ENCODE results near the gene CTRL. TPM values are rescaled to one million over a fixed set of nuclear protein-coding genes. Genes with fewer than 3 reads are reported as not detected.

CTRL gene
- total RNA-seq, 1 donor from 2014 or later = 2.8 TPM

- H3K9me3 Mint-ChIP-seq (ENCODE audit: unreplicated experiment) = peaks cover 15% of the 10 kb centered on the region
- H3K4me1 Mint-ChIP-seq (ENCODE audit: low read depth, unreplicated experiment) = peaks cover 13% of the 10 kb centered on the region
- H3K36me3 Mint-ChIP-seq (ENCODE audit: unreplicated experiment) = no peaks in the 10 kb centered on the region
- peaks cover 16% of the 10 kb centered on the region for H3K27me3 Mint-ChIP-seq (ENCODE audit: unreplicated experiment)
- peak overlapping the region; percentile 38 for H3K27ac Mint-ChIP-seq (ENCODE audit: unreplicated experiment)
- TF ChIP-seq, protein P1, sequence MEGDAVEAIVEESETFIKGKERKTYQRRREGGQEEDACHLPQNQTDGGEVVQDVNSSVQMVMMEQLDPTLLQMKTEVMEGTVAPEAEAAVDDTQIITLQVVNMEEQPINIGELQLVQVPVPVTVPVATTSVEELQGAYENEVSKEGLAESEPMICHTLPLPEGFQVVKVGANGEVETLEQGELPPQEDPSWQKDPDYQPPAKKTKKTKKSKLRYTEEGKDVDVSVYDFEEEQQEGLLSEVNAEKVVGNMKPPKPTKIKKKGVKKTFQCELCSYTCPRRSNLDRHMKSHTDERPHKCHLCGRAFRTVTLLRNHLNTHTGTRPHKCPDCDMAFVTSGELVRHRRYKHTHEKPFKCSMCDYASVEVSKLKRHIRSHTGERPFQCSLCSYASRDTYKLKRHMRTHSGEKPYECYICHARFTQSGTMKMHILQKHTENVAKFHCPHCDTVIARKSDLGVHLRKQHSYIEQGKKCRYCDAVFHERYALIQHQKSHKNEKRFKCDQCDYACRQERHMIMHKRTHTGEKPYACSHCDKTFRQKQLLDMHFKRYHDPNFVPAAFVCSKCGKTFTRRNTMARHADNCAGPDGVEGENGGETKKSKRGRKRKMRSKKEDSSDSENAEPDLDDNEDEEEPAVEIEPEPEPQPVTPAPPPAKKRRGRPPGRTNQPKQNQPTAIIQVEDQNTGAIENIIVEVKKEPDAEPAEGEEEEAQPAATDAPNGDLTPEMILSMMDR (IDR thresholded peaks at IDR 0.05; ENCODE audit: partially characterized antibody, unreplicated experiment) = no peak
- peak overlapping the region; percentile 5 for H3K4me3 Mint-ChIP-seq (ENCODE audit: unreplicated experiment)
- no peak for DNase-seq
Observed at GRCh38 chr16:67933805-67934204, 2.1 kb upstream of the CTRL start.

DNA sequence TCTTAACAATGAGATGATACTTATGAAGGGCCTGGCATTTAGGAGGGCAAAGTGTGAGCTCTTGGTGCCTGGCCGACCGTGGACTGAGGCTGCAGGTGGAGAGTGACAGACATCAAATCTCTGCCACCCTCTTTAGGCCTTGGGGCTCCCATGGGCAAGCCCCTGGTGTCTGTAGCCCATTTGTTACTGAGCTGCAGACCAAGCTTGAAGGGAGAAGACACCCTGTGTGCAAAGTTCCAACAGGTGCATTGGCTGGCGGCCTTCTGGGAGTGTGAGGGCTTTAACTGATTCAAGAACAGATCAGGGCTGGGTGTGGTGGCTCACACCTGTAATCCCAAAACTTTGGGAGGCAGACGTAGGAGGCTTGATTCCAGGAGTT lies 789 bp upstream of the CTRL start:
- H3K36me3 Mint-ChIP-seq (ENCODE audit: unreplicated experiment) = no peaks in the 10 kb centered on the region
- no peak for DNase-seq
- H3K9me3 Mint-ChIP-seq (ENCODE audit: unreplicated experiment) = peaks cover 15% of the 10 kb centered on the region
- H3K27me3 Mint-ChIP-seq (ENCODE audit: unreplicated experiment) = peaks cover 16% of the 10 kb centered on the region
- H3K27ac Mint-ChIP-seq (ENCODE audit: unreplicated experiment) = no peak overlapping the region
- no peak overlapping the region for H3K4me3 Mint-ChIP-seq (ENCODE audit: unreplicated experiment)
- TF ChIP-seq, protein P1 (IDR thresholded peaks at IDR 0.05; ENCODE audit: partially characterized antibody, unreplicated experiment) = no peak
- peaks cover 13% of the 10 kb centered on the region for H3K4me1 Mint-ChIP-seq (ENCODE audit: low read depth, unreplicated experiment)

GRCh38 chr16:67930678-67931211 lies 917 bp downstream of the CTRL start:
- H3K4me3 Mint-ChIP-seq (ENCODE audit: unreplicated experiment) = no peak overlapping the region
- no peak overlapping the region for H3K27ac Mint-ChIP-seq (ENCODE audit: unreplicated experiment)
- H3K36me3 Mint-ChIP-seq (ENCODE audit: unreplicated experiment) = no peaks in the 10 kb centered on the region
- TF ChIP-seq, protein P1 (IDR thresholded peaks at IDR 0.05; ENCODE audit: partially characterized antibody, unreplicated experiment) = no peak
- peaks cover 7% of the 10 kb centered on the region for H3K9me3 Mint-ChIP-seq (ENCODE audit: unreplicated experiment)
- H3K4me1 Mint-ChIP-seq (ENCODE audit: low read depth, unreplicated experiment) = peaks cover 17% of the 10 kb centered on the region
- H3K27me3 Mint-ChIP-seq (ENCODE audit: unreplicated experiment) = peaks cover 6% of the 10 kb centered on the region
- no peak for DNase-seq

GRCh38 chr16:67930191-67930590 lies 1.5 kb downstream of the CTRL start:
- no peak overlapping the region for H3K4me3 Mint-ChIP-seq (ENCODE audit: unreplicated experiment)
- H3K27ac Mint-ChIP-seq (ENCODE audit: unreplicated experiment) = no peak overlapping the region
- DNase-seq = no peak
- TF ChIP-seq, protein P1 (IDR thresholded peaks at IDR 0.05; ENCODE audit: partially characterized antibody, unreplicated experiment) = no peak
- peaks cover 18% of the 10 kb centered on the region for H3K4me1 Mint-ChIP-seq (ENCODE audit: low read depth, unreplicated experiment)
- H3K27me3 Mint-ChIP-seq (ENCODE audit: unreplicated experiment) = peaks cover 4% of the 10 kb centered on the region
- peaks cover 5% of the 10 kb centered on the region for H3K9me3 Mint-ChIP-seq (ENCODE audit: unreplicated experiment)
- H3K36me3 Mint-ChIP-seq (ENCODE audit: unreplicated experiment) = no peaks in the 10 kb centered on the region

GRCh38 chr16:67928561-67929364 lies 2.9 kb downstream of the CTRL start:
- Mint-ChIP-seq H3K4me1 (ENCODE audit: low read depth, unreplicated experiment) (peaks cover 12% of the 10 kb centered on the region), H3K27ac (ENCODE audit: unreplicated experiment) (no peak overlapping the region), H3K4me3 (ENCODE audit: unreplicated experiment) (no peak overlapping the region), H3K9me3 (ENCODE audit: unreplicated experiment) (peaks cover 3% of the 10 kb centered on the region), H3K27me3 (ENCODE audit: unreplicated experiment) (no peaks in the 10 kb centered on the region), H3K36me3 (ENCODE audit: unreplicated experiment) (no peaks in the 10 kb centered on the region)
- TF ChIP-seq, protein P1 (IDR thresholded peaks at IDR 0.05; ENCODE audit: partially characterized antibody, unreplicated experiment) = peak; percentile 49
- peak; percentile 83 for DNase-seq
